CD4-positive, alpha-beta memory T cell (primary cell): ENCODE data around the gene STK40. TPM values are rescaled to one million over a fixed set of nuclear protein-coding genes. Genes with fewer than 3 reads are reported as not detected.

Experiments used
- CTCF ChIA-PET: fragments of 350-600 bp; sonication (Branson Sonifier 250); formaldehyde crosslinking; loops from one replicate; lab custom pipeline; 2021; ENCODE audit warnings: inconsistent platforms; ENCODE audit not compliant: partially characterized antibody; lab: Charles Lee
- POLR2A ChIA-PET: fragments of 350-600 bp; sonication (Branson Sonifier 250); formaldehyde crosslinking; loops from one replicate; lab custom pipeline; 2021; ENCODE audit not compliant: partially characterized antibody; lab: Charles Lee
- DNase-seq, 5 donors: peaks; one replicate each; pipeline versions ENCODE4 v3.0.0 to v3.0.0-alpha.2; 2020 to 2022; ENCODE audit warnings: mixed read lengths in 1 of 5
- H3K27ac ChIP-seq: one replicate; pipeline ENCODE4 v1.7.0; 2013; ENCODE audit warnings: low read depth, low read length
- H3K27me3 ChIP-seq: 2 replicates; pipeline ENCODE4 v1.7.0; 2013; ENCODE audit warnings: mild to moderate bottlenecking, low read length, moderate library complexity; ENCODE audit not compliant: insufficient read depth
- H3K36me3 ChIP-seq: 2 replicates; pipeline ENCODE4 v1.7.0; 2013; ENCODE audit warnings: mild to moderate bottlenecking, low read length, moderate library complexity; ENCODE audit not compliant: insufficient read depth
- H3K4me1 ChIP-seq: 2 replicates; pipeline ENCODE4 v1.7.0; 2013; ENCODE audit warnings: mild to moderate bottlenecking, low read length, moderate library complexity; ENCODE audit not compliant: insufficient read depth
- H3K4me3 ChIP-seq, 2 donors: one replicate each; pipeline ENCODE4 v1.7.0; 2013; ENCODE audit warnings: low read length in 2 of 2, mild to moderate bottlenecking in 1 of 2
- H3K9me3 ChIP-seq, 2 donors: one replicate each; pipeline ENCODE4 v1.7.0; 2013; ENCODE audit warnings: low read length in 2 of 2, control low read depth in 1 of 2; ENCODE audit not compliant: control insufficient read depth in 1 of 2
- H3K27ac Mint-ChIP-seq, 7 donors: one replicate each; pipeline ENCODE4 v1.8.0; 2020 to 2021; ENCODE audit warnings: mixed read lengths in 7 of 7, mild to moderate bottlenecking in 6 of 7, inconsistent platforms in 3 of 7, moderate library complexity in 3 of 7
- H3K27me3 Mint-ChIP-seq, 2 donors: one replicate each; pipeline ENCODE4 v1.8.0; 2020 to 2021; ENCODE audit warnings: mixed read lengths in 2 of 2
- H3K36me3 Mint-ChIP-seq, 2 donors: one replicate each; pipeline ENCODE4 v1.8.0; 2020 to 2021; ENCODE audit warnings: mixed read lengths in 2 of 2, inconsistent platforms in 1 of 2, mild to moderate bottlenecking in 1 of 2
- H3K4me1 Mint-ChIP-seq, 4 donors: one replicate each; pipeline ENCODE4 v1.8.0; 2020 to 2021; ENCODE audit warnings: mixed read lengths in 4 of 4, mild to moderate bottlenecking in 1 of 4
- H3K4me3 Mint-ChIP-seq, 8 donors: one replicate each; pipeline ENCODE4 v1.8.0; 2020 to 2021; ENCODE audit warnings: mixed read lengths in 8 of 8, mild to moderate bottlenecking in 7 of 8, moderate library complexity in 6 of 8, inconsistent platforms in 3 of 8
- H3K9me3 Mint-ChIP-seq, 8 donors: one replicate each; pipeline ENCODE4 v1.8.0; 2020 to 2021; ENCODE audit warnings: mixed read lengths in 8 of 8, mild to moderate bottlenecking in 5 of 8, inconsistent platforms in 3 of 8, moderate library complexity in 1 of 8
- intact Hi-C: fragments of 100-400 bp; cut with micrococcal nuclease; formaldehyde crosslinking; loops from one replicate; pipeline ENCODE4 v1.15.1; 2023
- polyA plus RNA-seq, 2 donors: library from polyadenylated mRNA; unstranded; fragments of 300-500 nt; fragmentation: Illumina TruSeq; gene quantifications; one replicate each; pipeline ENCODE4 v1.2.3, GENCODE V29; 2021
- total RNA-seq, 2 experiments: library from RNA; stranded (reverse); gene quantifications; one replicate each; pipeline ENCODE4 v1.2.3, GENCODE V29; 2021

Gene STK40
- total and polyA plus RNA-seq, 4 experiments from 2014 or later: 26.6 to 57.4 (median 51.0) TPM

GRCh38 chr1:36304970-36305914 lies 80.5 kb downstream of the STK40 start:
- no peaks in the 10 kb centered on the region for H3K27me3 Mint-ChIP-seq
- CTCF ChIA-PET: interaction anchor here (0.9 to 2.3 kb wide), 11 partner anchors 11 to 156 kb away, joined by 3 to 12 read pairs (median 4); partner anchors contain the start of gene TRAPPC3

GRCh38 chr1:36304521-36304920 lies 81.2 kb downstream of the STK40 start:
- no peak for DNase-seq
- no peaks in the 10 kb centered on the region for H3K9me3 ChIP-seq
- no peak overlapping the region for H3K4me3 ChIP-seq
- Mint-ChIP-seq H3K27me3 (no peaks in the 10 kb centered on the region), H3K36me3 (peaks cover 31 to 49% of the 10 kb centered on the region in 2 donors), H3K27ac (peak overlapping the region in 2 of 7 donors; percentile 74 to 82), H3K9me3 (no peaks in the 10 kb centered on the region), H3K4me1 (peaks cover 8 to 26% (median 13%) of the 10 kb centered on the region in 4 donors), H3K4me3 (no peak overlapping the region)
- peaks cover 23% of the 10 kb centered on the region for H3K4me1 ChIP-seq
- intact Hi-C loops: no loop called here
- ChIA-PET POLR2A (interaction anchor here (0.8 kb wide), 1 partner anchor 11 kb away, joined by 3 read pairs; no protein-coding TSS in a partner anchor), CTCF (interaction anchor here (0.8 to 1.5 kb wide), 2 partner anchors 19 to 64 kb away, joined by 4 to 7 read pairs; no protein-coding TSS in a partner anchor)
- H3K27ac ChIP-seq: no peak overlapping the region
- H3K36me3 ChIP-seq: peaks cover 39% of the 10 kb centered on the region
- H3K27me3 ChIP-seq: no peaks in the 10 kb centered on the region

More at GRCh38 chr1:36304970-36305914, 80.5 kb downstream of the STK40 start:
- no peaks in the 10 kb centered on the region for H3K27me3 ChIP-seq
- POLR2A ChIA-PET: interaction anchor here (1.0 to 2.7 kb wide), 7 partner anchors 16 to 159 kb away, joined by 3 to 40 read pairs (median 11); partner anchors contain the start of genes EVA1B, MRPS15, THRAP3 and TRAPPC3
- peaks cover 35% of the 10 kb centered on the region for H3K36me3 ChIP-seq
- H3K4me1 ChIP-seq: peaks cover 23% of the 10 kb centered on the region
- no peaks in the 10 kb centered on the region for H3K9me3 Mint-ChIP-seq
- H3K4me1 Mint-ChIP-seq: peaks cover 5 to 21% (median 11%) of the 10 kb centered on the region in 4 donors
- H3K4me3 ChIP-seq: no peak overlapping the region
- H3K9me3 ChIP-seq: no peaks in the 10 kb centered on the region
- peak overlapping the region in 6 of 7 donors; percentile 31 to 82 (median 68) for H3K27ac Mint-ChIP-seq
- intact Hi-C loops: no loop called here
- H3K27ac ChIP-seq: peak overlapping the region; percentile 73
- peaks cover 27 to 42% of the 10 kb centered on the region in 2 donors for H3K36me3 Mint-ChIP-seq
- peak overlapping the region; percentile 17 to 99 (median 74) for H3K4me3 Mint-ChIP-seq
- DNase-seq: no peak

GRCh38 chr1:36303650-36304360 lies 81.9 kb downstream of the STK40 start:
- H3K27ac ChIP-seq: no peak overlapping the region
- ChIA-PET POLR2A (interaction anchor here (0.8 kb wide), 1 partner anchor 10 kb away, joined by 3 read pairs; no protein-coding TSS in a partner anchor), CTCF (interaction anchor here (0.8 to 1.5 kb wide), 3 partner anchors 18 to 270 kb away, joined by 3 to 7 read pairs (median 4); no protein-coding TSS in a partner anchor)
- intact Hi-C loops: no loop called here
- no peaks in the 10 kb centered on the region for H3K27me3 ChIP-seq
- peak overlapping the region in 5 of 7 donors; percentile 4 to 77 (median 17) for H3K27ac Mint-ChIP-seq
- H3K36me3 ChIP-seq: peaks cover 39% of the 10 kb centered on the region
- H3K36me3 Mint-ChIP-seq: peaks cover 31 to 52% of the 10 kb centered on the region in 2 donors
- H3K4me1 ChIP-seq: peaks cover 23% of the 10 kb centered on the region
- no peaks in the 10 kb centered on the region for H3K27me3 Mint-ChIP-seq
- no peaks in the 10 kb centered on the region for H3K9me3 Mint-ChIP-seq
- H3K4me3 Mint-ChIP-seq: peak overlapping the region in 3 of 8 donors; percentile 4 to 41 (median 20)
- H3K9me3 ChIP-seq: no peaks in the 10 kb centered on the region
- no peak overlapping the region for H3K4me3 ChIP-seq
- DNase-seq: no peak
- peaks cover 8 to 26% (median 13%) of the 10 kb centered on the region in 4 donors for H3K4me1 Mint-ChIP-seq

GRCh38 chr1:36303244-36303643 lies 82.5 kb downstream of the STK40 start:
- H3K36me3 Mint-ChIP-seq: peaks cover 31 to 57% of the 10 kb centered on the region in 2 donors
- DNase-seq: no peak
- Histone ChIP-seq H3K9me3 (no peaks in the 10 kb centered on the region), H3K4me3 (no peak overlapping the region), H3K36me3 (peaks cover 39% of the 10 kb centered on the region), H3K4me1 (peaks cover 23% of the 10 kb centered on the region), H3K27ac (no peak overlapping the region), H3K27me3 (no peaks in the 10 kb centered on the region)
- ChIA-PET POLR2A (no interaction called here), CTCF (interaction anchor here (1.2 kb wide), 1 partner anchor 270 kb away, joined by 3 read pairs; no protein-coding TSS in a partner anchor)
- H3K27me3 Mint-ChIP-seq: no peaks in the 10 kb centered on the region
- H3K27ac Mint-ChIP-seq: peak overlapping the region in 4 of 7 donors; percentile 4 to 77 (median 40)
- H3K9me3 Mint-ChIP-seq: no peaks in the 10 kb centered on the region
- intact Hi-C loops: no loop called here
- H3K4me3 Mint-ChIP-seq: no peak overlapping the region
- H3K4me1 Mint-ChIP-seq: peaks cover 8 to 26% (median 13%) of the 10 kb centered on the region in 4 donors

GRCh38 chr1:36301220-36301619 lies 84.5 kb downstream of the STK40 start:
- Histone ChIP-seq H3K4me1 (peaks cover 12% of the 10 kb centered on the region), H3K9me3 (no peaks in the 10 kb centered on the region), H3K27me3 (no peaks in the 10 kb centered on the region), H3K27ac (no peak overlapping the region), H3K36me3 (peaks cover 49% of the 10 kb centered on the region), H3K4me3 (no peak overlapping the region)
- CTCF ChIA-PET: interaction anchor here (1.2 to 2.2 kb wide), 5 partner anchors 18 to 113 kb away, joined by 3 to 7 read pairs (median 4); no protein-coding TSS in a partner anchor
- Mint-ChIP-seq H3K4me3 (peak overlapping the region in 1 of 8 donors; percentile 42), H3K27ac (peak overlapping the region in 5 of 7 donors; percentile 13 to 73 (median 39)), H3K36me3 (peaks cover 38 to 71% of the 10 kb centered on the region in 2 donors), H3K9me3 (no peaks in the 10 kb centered on the region), H3K27me3 (no peaks in the 10 kb centered on the region), H3K4me1 (peaks cover 4 to 17% (median 7%) of the 10 kb centered on the region in 4 donors)
- DNase-seq: no peak
- intact Hi-C loops: no loop called here
- POLR2A ChIA-PET: interaction anchor here (1.2 kb wide), 1 partner anchor 22 kb away, joined by 3 read pairs; the partner anchor contains the start of gene EVA1B

- Mint-ChIP-seq H3K9me3 (no peaks in the 10 kb centered on the region), H3K27ac (peak overlapping the region in 6 of 7 donors; percentile 19 to 91 (median 55)), H3K27me3 (no peaks in the 10 kb centered on the region), H3K36me3 (peaks cover 40 to 75% of the 10 kb centered on the region in 2 donors), H3K4me3 (no peak overlapping the region), H3K4me1 (peaks cover 4 to 10% (median 6%) of the 10 kb centered on the region in 4 donors)
- DNase-seq: no peak
- H3K9me3 ChIP-seq: no peaks in the 10 kb centered on the region
- ChIA-PET POLR2A (interaction anchor here (1.1 kb wide), 1 partner anchor 23 kb away, joined by 3 read pairs; no protein-coding TSS in a partner anchor), CTCF (interaction anchor here (0.7 to 2.2 kb wide), 15 partner anchors 9 to 152 kb away, joined by 3 to 7 read pairs (median 4); partner anchors contain the start of gene TRAPPC3)
- H3K4me1 ChIP-seq: peaks cover 5% of the 10 kb centered on the region
- no peak overlapping the region for H3K4me3 ChIP-seq
- no peaks in the 10 kb centered on the region for H3K27me3 ChIP-seq
- intact Hi-C loops: no loop called here
- no peak overlapping the region for H3K27ac ChIP-seq
- peaks cover 51% of the 10 kb centered on the region for H3K36me3 ChIP-seq
Observed at GRCh38 chr1:36300526-36300925, 85.2 kb downstream of the STK40 start.
